ENCODE data around the gene VCX. TPM values are rescaled to one million over a fixed set of nuclear protein-coding genes. Genes with fewer than 3 reads are reported as not detected.

VCX gene
- total RNA-seq, 1 donor from 2014 or later, result not detected

DNA sequence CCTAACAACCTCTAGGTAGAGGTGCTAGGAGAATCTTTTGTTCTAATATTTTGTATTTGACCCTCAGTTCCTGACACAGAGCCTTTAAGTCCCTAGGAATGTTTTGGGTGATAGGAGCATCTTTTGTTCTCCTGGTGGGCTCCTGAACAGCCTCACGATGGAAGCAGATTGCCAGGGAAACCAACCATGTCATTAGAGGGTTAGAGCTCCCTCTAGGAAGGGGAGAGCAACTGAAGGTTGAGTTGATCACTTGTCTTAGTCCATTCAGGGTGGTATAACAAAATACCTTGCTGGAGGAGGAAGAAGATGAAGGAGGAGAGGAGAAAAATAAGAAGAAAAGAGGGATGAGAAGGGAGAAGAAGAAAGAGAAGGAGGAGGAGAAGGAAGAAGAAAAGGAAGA lies 9.2 kb downstream of the VCX start:
- H3K9me3 ChIP-seq, result no peaks in the 10 kb centered on the region
- DNase-seq (ENCODE audit: extremely low spot score in 2 of 2), result no peak
- H3K36me3 ChIP-seq, result no peaks in the 10 kb centered on the region
- TF ChIP-seq POLR2A (IDR thresholded peaks at IDR 0.05) (no peak), POLR2AphosphoS5 (IDR thresholded peaks at IDR 0.05; ENCODE audit: insufficient read depth in 1 of 2, low read depth in 1 of 2) (no peak)
- TF ChIP-seq, protein P1, sequence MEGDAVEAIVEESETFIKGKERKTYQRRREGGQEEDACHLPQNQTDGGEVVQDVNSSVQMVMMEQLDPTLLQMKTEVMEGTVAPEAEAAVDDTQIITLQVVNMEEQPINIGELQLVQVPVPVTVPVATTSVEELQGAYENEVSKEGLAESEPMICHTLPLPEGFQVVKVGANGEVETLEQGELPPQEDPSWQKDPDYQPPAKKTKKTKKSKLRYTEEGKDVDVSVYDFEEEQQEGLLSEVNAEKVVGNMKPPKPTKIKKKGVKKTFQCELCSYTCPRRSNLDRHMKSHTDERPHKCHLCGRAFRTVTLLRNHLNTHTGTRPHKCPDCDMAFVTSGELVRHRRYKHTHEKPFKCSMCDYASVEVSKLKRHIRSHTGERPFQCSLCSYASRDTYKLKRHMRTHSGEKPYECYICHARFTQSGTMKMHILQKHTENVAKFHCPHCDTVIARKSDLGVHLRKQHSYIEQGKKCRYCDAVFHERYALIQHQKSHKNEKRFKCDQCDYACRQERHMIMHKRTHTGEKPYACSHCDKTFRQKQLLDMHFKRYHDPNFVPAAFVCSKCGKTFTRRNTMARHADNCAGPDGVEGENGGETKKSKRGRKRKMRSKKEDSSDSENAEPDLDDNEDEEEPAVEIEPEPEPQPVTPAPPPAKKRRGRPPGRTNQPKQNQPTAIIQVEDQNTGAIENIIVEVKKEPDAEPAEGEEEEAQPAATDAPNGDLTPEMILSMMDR (IDR thresholded peaks at IDR 0.05), result no peak
- intact Hi-C loops (cut with DNase I), result no loop called here
- H3K4me1 ChIP-seq, result no peaks in the 10 kb centered on the region
- no peaks in the 10 kb centered on the region for H3K27me3 ChIP-seq
- no peak overlapping the region for H3K4me3 ChIP-seq
- no peak overlapping the region for H3K27ac ChIP-seq

DNA sequence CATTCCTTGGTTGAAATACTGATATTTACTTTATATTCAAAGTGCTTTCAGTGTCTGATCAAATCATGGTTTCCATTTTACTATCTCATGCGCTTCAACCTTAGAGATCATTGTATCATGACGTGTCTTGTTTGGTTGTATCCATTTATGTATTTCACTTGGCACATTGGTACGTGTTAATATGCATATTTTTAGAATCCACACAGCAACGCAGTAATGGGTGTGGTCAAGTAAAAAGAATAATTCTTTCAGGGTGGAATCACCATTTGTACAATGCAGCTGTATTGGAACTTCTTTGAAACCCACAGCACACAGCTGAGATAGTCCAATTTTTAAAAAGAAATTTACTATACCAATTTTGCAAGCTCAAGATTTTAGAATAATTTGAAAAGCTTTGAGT lies 29.1 kb downstream of the VCX start:
- intact Hi-C loops (cut with DNase I), result no loop called here
- TF ChIP-seq POLR2A (IDR thresholded peaks at IDR 0.05) (no peak), POLR2AphosphoS5 (IDR thresholded peaks at IDR 0.05; ENCODE audit: insufficient read depth in 1 of 2, low read depth in 1 of 2) (no peak)
- TF ChIP-seq, protein P1 (IDR thresholded peaks at IDR 0.05), result no peak
- Histone ChIP-seq H3K27ac (no peak overlapping the region), H3K36me3 (no peaks in the 10 kb centered on the region), H3K27me3 (no peaks in the 10 kb centered on the region), H3K9me3 (no peaks in the 10 kb centered on the region), H3K4me1 (no peaks in the 10 kb centered on the region), H3K4me3 (no peak overlapping the region)
- DNase-seq (ENCODE audit: extremely low spot score in 2 of 2), result no peak

DNA sequence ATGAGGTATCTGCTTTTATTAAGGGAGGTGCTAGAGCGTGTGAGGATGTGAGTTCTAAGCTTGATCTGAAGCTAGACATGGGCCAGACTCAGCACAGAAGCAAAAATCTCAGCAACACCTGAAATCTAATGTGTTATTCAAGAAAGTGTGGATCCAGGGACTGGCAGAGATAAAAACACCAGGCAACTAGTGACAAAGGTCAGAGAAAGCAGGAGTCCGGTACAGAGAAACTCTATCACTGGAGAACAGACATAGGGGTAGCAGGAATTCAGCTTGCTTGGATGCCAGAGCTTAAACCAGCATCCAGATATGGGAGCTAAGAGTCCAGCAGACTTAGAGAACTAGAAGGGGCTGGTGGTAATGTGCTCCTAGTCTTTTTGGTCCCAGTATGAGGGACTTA lies 34.0 kb downstream of the VCX start:
- DNase-seq (ENCODE audit: extremely low spot score in 2 of 2), result no peak
- Histone ChIP-seq H3K36me3 (no peaks in the 10 kb centered on the region), H3K27me3 (no peaks in the 10 kb centered on the region), H3K4me3 (no peak overlapping the region), H3K27ac (no peak overlapping the region), H3K4me1 (no peaks in the 10 kb centered on the region), H3K9me3 (no peaks in the 10 kb centered on the region)
- TF ChIP-seq, protein P1 (IDR thresholded peaks at IDR 0.05), result no peak
- no peak for TF ChIP-seq POLR2A (IDR thresholded peaks at IDR 0.05)
- intact Hi-C loops (cut with DNase I), result no loop called here

GRCh38 chrX:7889135-7889534 lies 46.2 kb downstream of the VCX start:
- Histone ChIP-seq H3K4me1 (no peaks in the 10 kb centered on the region), H3K36me3 (no peaks in the 10 kb centered on the region), H3K27ac (no peak overlapping the region), H3K27me3 (no peaks in the 10 kb centered on the region), H3K9me3 (no peaks in the 10 kb centered on the region), H3K4me3 (no peak overlapping the region)
- TF ChIP-seq POLR2AphosphoS5 (IDR thresholded peaks at IDR 0.05; ENCODE audit: insufficient read depth in 1 of 2, low read depth in 1 of 2), result no peak
- TF ChIP-seq, protein P1 (IDR thresholded peaks at IDR 0.05), result no peak
- no peak for TF ChIP-seq POLR2A (IDR thresholded peaks at IDR 0.05)
- no peak for DNase-seq (ENCODE audit: extremely low spot score in 2 of 2)
- intact Hi-C loops (cut with DNase I), result no loop called here

DNA sequence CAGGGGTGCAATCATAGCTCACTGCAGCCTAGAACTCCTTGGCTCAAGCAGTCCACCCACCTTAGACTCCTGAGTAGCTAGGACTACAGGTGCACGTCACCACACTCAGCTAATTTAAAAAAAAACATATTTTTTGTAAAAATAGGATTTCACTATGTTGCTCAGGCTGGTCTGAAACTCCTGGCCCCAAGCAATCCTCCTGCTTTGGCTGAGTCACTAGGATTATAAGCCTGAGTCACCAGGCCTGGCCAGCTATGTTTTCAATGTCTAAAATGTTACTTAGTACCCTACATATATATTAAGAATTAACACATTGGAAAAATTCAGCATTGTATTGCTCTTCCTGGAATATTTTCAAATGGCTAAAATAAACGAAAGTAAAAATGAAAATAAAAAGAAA lies 46.7 kb downstream of the VCX start:
- no peaks in the 10 kb centered on the region for H3K9me3 ChIP-seq
- H3K27me3 ChIP-seq, result no peaks in the 10 kb centered on the region
- no peaks in the 10 kb centered on the region for H3K4me1 ChIP-seq
- H3K36me3 ChIP-seq, result no peaks in the 10 kb centered on the region
- intact Hi-C loops (cut with DNase I), result no loop called here
- no peak for TF ChIP-seq POLR2AphosphoS5 (IDR thresholded peaks at IDR 0.05; ENCODE audit: insufficient read depth in 1 of 2, low read depth in 1 of 2)
- TF ChIP-seq POLR2A (IDR thresholded peaks at IDR 0.05), result no peak
- TF ChIP-seq, protein P1 (IDR thresholded peaks at IDR 0.05), result no peak
- no peak overlapping the region for H3K4me3 ChIP-seq
- DNase-seq (ENCODE audit: extremely low spot score in 2 of 2), result no peak
- no peak overlapping the region for H3K27ac ChIP-seq

Measured in vagina (tissue), 2 donors.